HepG2 (cell line): ENCODE data around the gene BAIAP3. TPM values are rescaled to one million over a fixed set of nuclear protein-coding genes. Genes with fewer than 3 reads are reported as not detected.

ENCODE experiments used
- ATAC-seq: fragments of 200-7000 bp; cut with Tn5 transposase; 3 replicates; pipeline ENCODE4 v1.9.1; 2020; ENCODE audit warnings: mild to moderate bottlenecking, moderate library complexity
- BruUV-seq: library from RNA; stranded (reverse); fragments of 400-500 nt; replicated peaks from 2 replicates; lab custom pipeline; 2021; lab: Mats Ljungman, UMichigan
- CTCF ChIA-PET: fragments of 300-600 bp; formaldehyde crosslinking; extraction: SDS; loops from one replicate; lab custom pipeline; 2021; ENCODE audit warnings: low total read pairs, inconsistent platforms, low intra/inter-chr PET ratio; lab: Yijun Ruan, JAX
- POLR2A ChIA-PET: fragments of 350-600 bp; sonication (Branson Sonifier 250); formaldehyde crosslinking; loops from one replicate; lab custom pipeline; 2020; ENCODE audit warnings: antibody characterized with exemption, inconsistent platforms; lab: Yijun Ruan, JAX
- DNase-seq: peaks from one replicate; pipeline ENCODE4 v3.0.0-alpha.2; 2015; ENCODE audit warnings: low spot score
- FAIRE-seq: peaks from 3 replicates; lab custom pipeline; 2011; peaks lifted over from hg19 to GRCh38; lab: Jason Lieb, UNC
- H2AFZ ChIP-seq: one replicate; pipeline ENCODE4 v1.6.1; 2011; ENCODE audit warnings: low read length, inconsistent platforms
- H3K27ac ChIP-seq: fragments of 300-600 bp; 3 replicates; pipeline ENCODE4 v1.8.0; 2011; ENCODE audit warnings: mixed run types, mild to moderate bottlenecking, mixed read lengths, low read length, inconsistent platforms; ENCODE audit not compliant: insufficient read depth; ENCODE audit errors: extremely low read length
- H3K27me3 ChIP-seq, 2 experiments: fragments of 200-600 bp in 1 of 2; 2 replicates in 1 of 2; 3 replicates in 1 of 2; pipeline versions ENCODE4 v1.6.0 to v1.8.0; 2011; ENCODE audit warnings: low read length in 2 of 2, mild to moderate bottlenecking in 2 of 2, moderate library complexity in 2 of 2, inconsistent platforms in 1 of 2; ENCODE audit not compliant: insufficient read depth in 2 of 2, control insufficient read depth in 1 of 2
- H3K36me3 ChIP-seq, 2 experiments: fragments of 200-600 bp in 1 of 2; replicated peaks in 1 of 2; 2 replicates in 1 of 2; 3 replicates in 1 of 2; pipeline versions ENCODE4 v1.5.1 to v1.8.0; 2011; ENCODE audit warnings: low read length in 2 of 2, inconsistent platforms in 1 of 2; ENCODE audit not compliant: insufficient read depth in 2 of 2, control insufficient read depth in 1 of 2
- H3K4me1 ChIP-seq: 2 replicates; pipeline ENCODE4 v1.5.1; 2012; ENCODE audit warnings: low read length, inconsistent platforms; ENCODE audit not compliant: insufficient read depth
- H3K4me2 ChIP-seq: 2 replicates; pipeline ENCODE4 v1.6.0; 2011; ENCODE audit warnings: low read depth, low read length, inconsistent platforms
- H3K4me3 ChIP-seq, 3 experiments: fragments of 200-600 bp in 1 of 3; sonication (generic), shearing (Covaris generic) in 1 of 3; replicated peaks in 1 of 3; 2 replicates each; pipeline ENCODE4 v1.5.1; 2011 to 2016; ENCODE audit warnings: low read length in 3 of 3, inconsistent platforms in 2 of 3, low read depth in 2 of 3, mild to moderate bottlenecking in 2 of 3, control low read depth in 1 of 3, mixed read lengths in 1 of 3; ENCODE audit not compliant: insufficient read depth in 1 of 3
- H3K79me2 ChIP-seq: one replicate; pipeline ENCODE4 v1.6.1; 2011; ENCODE audit warnings: low read length, inconsistent platforms; ENCODE audit not compliant: insufficient read depth
- H3K9ac ChIP-seq: 2 replicates; pipeline ENCODE4 v1.6.0; 2011; ENCODE audit warnings: mild to moderate bottlenecking, low read depth, low read length, inconsistent platforms; ENCODE audit not compliant: insufficient read depth
- H3K9me3 ChIP-seq: 2 replicates; pipeline ENCODE4 v1.5.1; 2012; ENCODE audit warnings: mild to moderate bottlenecking, low read length
- H4K20me1 ChIP-seq: 2 replicates; pipeline ENCODE4 v1.6.0; 2011; ENCODE audit warnings: inconsistent platforms, mild to moderate bottlenecking, low read length, moderate library complexity; ENCODE audit not compliant: insufficient read depth
- EZH2 ChIP-seq: conservative IDR thresholded peaks from 2 replicates; pipeline ENCODE4 v1.6.1; 2012; ENCODE audit warnings: mild to moderate bottlenecking, low read depth, low read length, moderate library complexity
- GFI1 ChIP-seq: sonication (generic); formaldehyde crosslinking; IDR thresholded peaks from 2 replicates; pipeline ENCODE4 v1.5.0; 2020; ENCODE audit warnings: missing genetic modification reagents, mild to moderate bottlenecking, borderline replicate concordance
- GLI4 ChIP-seq: sonication (generic); formaldehyde crosslinking; IDR thresholded peaks from 2 replicates; pipeline ENCODE4 v1.5.1; 2020; ENCODE audit warnings: missing genetic modification reagents, mild to moderate bottlenecking, moderate library complexity, borderline replicate concordance
- MATR3 ChIP-seq: sonication (generic); formaldehyde crosslinking; IDR thresholded peaks from 2 replicates; pipeline ENCODE4 v1.4.0; 2020; ENCODE audit warnings: missing genetic modification reagents
- MIXL1 ChIP-seq: IDR thresholded peaks from 2 replicates; pipeline ENCODE4 v1.6.1; 2016
- SIX1 ChIP-seq: sonication (generic); formaldehyde crosslinking; IDR thresholded peaks from 2 replicates; pipeline ENCODE4 v1.4.0; 2020; ENCODE audit warnings: missing genetic modification reagents, borderline replicate concordance
- WGBS: methylation state at CpG from one replicate; pipeline ENCODE4 v1.1.6; 2017; ENCODE audit warnings: low lambda C conversion rate; 5-methylcytosine and 5-hydroxymethylcytosine counted together
- in situ Hi-C: cut with HindIII; loops from 2 replicates; pipeline ENCODE4 v1.10.0; 2017; ENCODE audit warnings: low pct_unique_long_range_greater_than_20kb; ENCODE audit not compliant: extremely low pct_ligation_motif_present
- intact Hi-C: fragments of 100-400 bp; cut with micrococcal nuclease; formaldehyde crosslinking; loops from one replicate; pipeline ENCODE4 v1.10.0; 2022; ENCODE audit not compliant: unreplicated experiment
- polyA plus RNA-seq, 8 experiments: library from polyadenylated mRNA; depleted of rRNA in 3 of 8; stranded (reverse) in 7 of 8; unstranded in 1 of 8; fragments of >200 nt; fragmentation: Illumina TruSeq in 4 of 8; extraction: Trizol in 4 of 8; gene quantifications; 2 replicates each; pipeline versions ENCODE4 v1.2.1 to v1.2.3, GENCODE V29; 2011 to 2016; ENCODE audit warnings: low read depth in 4 of 8, missing spikeins in 1 of 8, mixed read lengths in 1 of 8; ENCODE audit not compliant: insufficient read depth in 1 of 8
- total RNA-seq, 5 experiments: library from RNA; depleted of rRNA; stranded (reverse); fragments of >200 nt; fragmentation: Illumina TruSeq; extraction: Trizol; gene quantifications; 2 replicates each; pipeline ENCODE4 v1.2.3, GENCODE V29; 2016; ENCODE audit warnings: low read depth in 1 of 5

The BAIAP3 gene
- total and polyA plus RNA-seq, 2 of the 13 experiments (the other 11 are each of a cell fraction or from before 2014, with no cell fraction given): 3.2 to 5.7 TPM

DNA sequence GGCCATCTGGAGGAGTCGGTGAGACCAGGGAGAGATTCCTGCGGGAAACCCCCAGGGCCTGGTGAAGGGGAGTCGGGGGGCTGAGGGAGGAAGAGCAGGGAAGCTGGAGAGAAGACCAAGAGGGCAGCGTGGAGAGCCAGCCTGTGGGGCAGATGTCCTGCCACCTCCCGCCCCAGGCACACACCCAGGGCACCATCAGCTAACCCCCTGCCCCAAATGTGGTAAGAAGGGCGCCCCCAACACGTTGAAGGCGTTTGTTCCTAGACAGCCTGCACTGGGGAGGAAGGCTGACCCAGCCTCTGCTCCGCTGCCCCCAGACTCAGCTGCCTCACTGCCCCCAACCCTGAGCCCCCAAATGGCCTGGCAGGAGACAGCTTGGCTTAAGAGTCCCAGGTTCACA lies 1.3 kb downstream of the BAIAP3 start:
- DNase-seq: no peak
- TF ChIP-seq EZH2 (0 out of 2 replicates have a peak, but pooled peaks have one; percentile 13), GFI1 (no peak), MIXL1 (CRISPR knock-in tag) (no peak), GLI4 (CRISPR knock-in tag) (no peak)
- TF ChIP-seq, all 625 proteins: peak for 1
- Histone ChIP-seq H3K27ac (no peak overlapping the region), H2AFZ (no peak overlapping the region), H3K4me3 (peak overlapping the region in 1 of 3 experiments; percentile 79; a peak in 2 of 6 replicates), H3K4me2 (peak overlapping the region; percentile 99; the same call in 1 of the 2 replicates), H3K9me3 (no peaks in the 10 kb centered on the region), H3K36me3 (no peaks in the 10 kb centered on the region), H3K4me1 (peaks cover 31% of the 10 kb centered on the region), H3K79me2 (no peaks in the 10 kb centered on the region), H4K20me1 (0 out of 2 replicates have a peak, but pooled peaks cover 3% of the 10 kb centered on the region), H3K9ac (no peak overlapping the region), H3K27me3 (peaks cover 18 to 57% of the 10 kb centered on the region in 2 experiments)
- BruUV-seq: no TSS peak
- ATAC-seq: no peak
- intact Hi-C loops (no loop called here), in situ Hi-C loops (no loop called here)
- ChIA-PET CTCF (no interaction called here), POLR2A (no interaction called here)
- no peak for FAIRE-seq
- WGBS: 55% methylated on average over 2 of the region's 9 CpGs

- ATAC-seq (no peak), DNase-seq (no peak), FAIRE-seq (no peak)
- Histone ChIP-seq H3K9ac (no peak overlapping the region), H3K27ac (no peak overlapping the region), H3K9me3 (no peaks in the 10 kb centered on the region), H3K4me1 (peaks cover 31% of the 10 kb centered on the region), H4K20me1 (0 out of 2 replicates have a peak, but pooled peaks cover 3% of the 10 kb centered on the region), H3K27me3 (peaks cover 18 to 61% of the 10 kb centered on the region in 2 experiments), H2AFZ (no peak overlapping the region), H3K4me2 (no peak overlapping the region), H3K36me3 (no peaks in the 10 kb centered on the region), H3K4me3 (no peak overlapping the region), H3K79me2 (no peaks in the 10 kb centered on the region)
- POLR2A ChIA-PET: no interaction called here
- intact Hi-C loops: no loop called here
- 3% methylated on average over 10 of the region's 16 CpGs for WGBS
- CTCF ChIA-PET: no interaction called here
- no peak for TF ChIP-seq SIX1 (CRISPR knock-in tag)
- TF ChIP-seq MATR3 (CRISPR knock-in tag): no peak
- in situ Hi-C loops: no loop called here
- BruUV-seq: no TSS peak
Measured at GRCh38 chr16:1335211-1335971, 1.9 kb downstream of the BAIAP3 start.
